ENCODE results near the gene LRP2.

DNA sequence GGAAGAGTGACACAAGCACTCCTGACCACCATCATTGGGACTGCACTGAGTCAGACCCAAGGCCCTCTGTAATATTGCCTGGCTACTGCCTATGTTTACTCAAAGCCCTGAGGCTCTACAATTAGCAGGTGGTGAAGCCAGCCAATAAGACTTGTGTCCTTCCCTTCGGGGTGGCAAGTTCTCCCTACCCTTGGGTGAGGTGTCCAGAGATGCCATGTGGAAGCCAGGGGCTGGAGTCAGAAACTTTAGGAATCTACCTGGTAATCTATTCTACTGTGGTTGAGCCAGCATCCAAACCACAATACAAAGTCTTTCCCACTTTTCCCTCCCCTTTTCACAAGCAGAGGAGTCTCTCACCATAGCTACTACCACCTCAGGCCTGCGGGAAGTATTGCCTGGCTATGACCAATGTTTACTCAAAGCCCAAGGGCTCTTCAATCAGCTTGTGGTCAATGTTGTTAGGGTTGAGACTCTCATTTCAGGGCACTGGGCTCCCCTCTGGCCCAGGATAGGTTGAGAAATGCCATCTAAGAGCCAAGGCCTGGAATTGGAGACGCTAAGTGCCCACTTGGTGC is 275.4 kb downstream of the LRP2 start:
- TF ChIP-seq POLR2A (IDR thresholded peaks at IDR 0.05) = no peak
- TF ChIP-seq, protein P1, sequence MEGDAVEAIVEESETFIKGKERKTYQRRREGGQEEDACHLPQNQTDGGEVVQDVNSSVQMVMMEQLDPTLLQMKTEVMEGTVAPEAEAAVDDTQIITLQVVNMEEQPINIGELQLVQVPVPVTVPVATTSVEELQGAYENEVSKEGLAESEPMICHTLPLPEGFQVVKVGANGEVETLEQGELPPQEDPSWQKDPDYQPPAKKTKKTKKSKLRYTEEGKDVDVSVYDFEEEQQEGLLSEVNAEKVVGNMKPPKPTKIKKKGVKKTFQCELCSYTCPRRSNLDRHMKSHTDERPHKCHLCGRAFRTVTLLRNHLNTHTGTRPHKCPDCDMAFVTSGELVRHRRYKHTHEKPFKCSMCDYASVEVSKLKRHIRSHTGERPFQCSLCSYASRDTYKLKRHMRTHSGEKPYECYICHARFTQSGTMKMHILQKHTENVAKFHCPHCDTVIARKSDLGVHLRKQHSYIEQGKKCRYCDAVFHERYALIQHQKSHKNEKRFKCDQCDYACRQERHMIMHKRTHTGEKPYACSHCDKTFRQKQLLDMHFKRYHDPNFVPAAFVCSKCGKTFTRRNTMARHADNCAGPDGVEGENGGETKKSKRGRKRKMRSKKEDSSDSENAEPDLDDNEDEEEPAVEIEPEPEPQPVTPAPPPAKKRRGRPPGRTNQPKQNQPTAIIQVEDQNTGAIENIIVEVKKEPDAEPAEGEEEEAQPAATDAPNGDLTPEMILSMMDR (IDR thresholded peaks at IDR 0.05) = no peak
- no peak for TF ChIP-seq EP300 (IDR thresholded peaks at IDR 0.05)
